ENCODE results near the gene KIRREL2.
A peak's percentile ranks its signal among the peaks of the same experiment; 100 is the strongest.
"Not testable (repeated sequence)": the region's sequence is repeated elsewhere in the genome, so short reads cannot be mapped to it uniquely, and the experiment has no call there.

KIRREL2 gene

DNA sequence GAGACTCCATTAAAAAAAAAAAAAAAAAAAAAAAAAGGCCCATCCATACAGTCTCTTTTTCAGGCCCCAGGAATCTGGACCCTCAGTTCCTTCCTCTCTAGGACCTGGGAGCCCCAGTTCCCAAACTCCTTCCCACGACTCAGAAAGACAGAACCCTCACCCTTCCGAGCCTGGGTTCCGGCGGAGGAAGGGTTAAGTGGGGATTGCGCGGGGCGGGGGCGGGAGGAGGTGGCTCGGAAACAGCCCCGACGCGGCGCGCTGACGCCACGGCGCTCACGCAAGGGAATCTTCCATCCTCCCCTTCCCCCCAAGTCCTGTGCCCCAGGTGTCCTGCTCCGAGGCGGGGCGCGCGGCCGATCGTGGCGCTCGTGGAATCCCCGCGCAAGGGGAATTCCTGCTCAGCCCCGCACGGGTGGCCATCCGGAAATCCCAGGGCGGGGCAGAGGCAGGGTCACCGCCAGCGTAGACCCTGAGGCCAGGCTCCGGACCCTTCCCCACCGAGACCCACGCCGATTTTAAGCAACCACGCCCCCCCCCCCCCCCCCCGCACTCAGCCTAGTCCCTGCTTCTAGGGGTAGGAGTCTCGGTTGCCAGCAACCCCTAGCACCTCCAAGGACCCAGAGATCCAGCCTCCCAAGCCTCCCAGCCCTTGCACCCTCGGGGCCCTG lies 43.0 kb downstream of the KIRREL2 start:
- peak; percentile 80 for DNase-seq

GRCh38 chr19:35901055-35901644 lies 44.4 kb downstream of the KIRREL2 start:
- DNase-seq: no peak

DNA sequence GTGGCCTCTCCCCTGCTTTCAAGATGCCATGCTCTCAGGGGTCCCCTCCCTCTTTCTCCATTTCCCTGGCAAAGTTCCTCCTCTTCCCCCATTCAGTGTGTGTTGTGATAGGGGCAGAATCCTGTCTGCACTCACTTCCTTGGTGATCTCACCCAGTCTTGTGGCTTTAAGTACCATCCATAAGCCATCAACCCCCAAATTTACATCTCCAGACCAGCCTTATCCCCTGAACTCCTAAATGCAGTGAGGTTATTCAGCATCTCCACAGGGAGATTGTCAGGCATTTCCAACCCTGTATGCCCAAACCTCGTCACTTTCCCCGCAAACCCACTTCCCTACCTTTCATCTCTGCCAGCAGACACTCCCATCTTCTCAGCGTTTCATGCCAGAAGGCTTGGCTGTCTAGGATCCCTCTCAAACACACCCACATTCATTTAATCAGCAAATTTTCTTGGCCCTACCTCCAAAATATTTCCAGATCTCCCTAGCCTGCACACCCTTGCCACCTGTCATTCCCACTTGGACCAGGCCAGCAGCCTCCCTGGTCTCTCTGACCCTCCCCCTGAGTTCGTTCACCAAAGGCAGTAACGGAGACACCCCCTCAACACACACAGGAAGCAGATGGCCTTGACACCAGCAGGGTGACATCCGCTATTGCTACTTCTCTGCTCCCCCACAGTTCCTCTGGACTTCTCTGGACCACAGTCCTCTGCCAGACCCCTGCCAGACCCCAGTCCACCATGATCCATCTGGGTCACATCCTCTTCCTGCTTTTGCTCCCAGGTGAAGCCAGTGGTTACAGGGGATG lies 45.3 kb downstream of the KIRREL2 start, which contains the start of gene HCST:
Gene HCST (plus strand): TSS at position 676 of the 808 bp plus-strand sequence. CDS start 65 bp downstream, at position 741.
- peak; percentile 26 for DNase-seq

DNA sequence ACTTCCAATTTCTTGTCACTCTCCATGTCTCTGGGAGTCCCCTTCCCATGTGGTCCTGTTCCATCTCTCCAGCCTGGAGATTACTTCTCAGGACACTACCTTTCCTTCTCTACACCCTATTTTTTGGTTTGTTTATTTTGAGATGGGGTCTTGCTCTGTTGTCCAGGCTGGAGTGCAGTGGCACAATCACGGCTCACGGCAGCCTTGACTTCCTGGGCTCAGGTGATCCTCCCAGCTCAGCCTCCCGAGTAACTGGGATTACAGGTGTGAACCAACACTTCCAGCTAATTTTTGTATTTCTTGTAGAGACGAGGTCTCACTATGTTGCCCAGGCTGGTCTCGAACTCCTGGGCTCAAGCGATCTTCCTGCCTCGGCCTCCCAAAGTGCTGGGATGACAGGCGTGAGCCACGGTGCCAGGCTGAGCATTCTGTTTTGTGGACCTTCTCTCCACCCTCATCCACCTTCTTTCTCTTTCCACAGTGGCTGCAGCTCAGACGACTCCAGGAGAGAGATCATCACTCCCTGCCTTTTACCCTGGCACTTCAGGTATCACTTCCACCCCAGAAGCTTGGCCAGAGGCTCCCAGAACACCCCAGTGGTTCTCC lies 46.3 kb downstream of the KIRREL2 start:
- DNase-seq: no peak

DNA sequence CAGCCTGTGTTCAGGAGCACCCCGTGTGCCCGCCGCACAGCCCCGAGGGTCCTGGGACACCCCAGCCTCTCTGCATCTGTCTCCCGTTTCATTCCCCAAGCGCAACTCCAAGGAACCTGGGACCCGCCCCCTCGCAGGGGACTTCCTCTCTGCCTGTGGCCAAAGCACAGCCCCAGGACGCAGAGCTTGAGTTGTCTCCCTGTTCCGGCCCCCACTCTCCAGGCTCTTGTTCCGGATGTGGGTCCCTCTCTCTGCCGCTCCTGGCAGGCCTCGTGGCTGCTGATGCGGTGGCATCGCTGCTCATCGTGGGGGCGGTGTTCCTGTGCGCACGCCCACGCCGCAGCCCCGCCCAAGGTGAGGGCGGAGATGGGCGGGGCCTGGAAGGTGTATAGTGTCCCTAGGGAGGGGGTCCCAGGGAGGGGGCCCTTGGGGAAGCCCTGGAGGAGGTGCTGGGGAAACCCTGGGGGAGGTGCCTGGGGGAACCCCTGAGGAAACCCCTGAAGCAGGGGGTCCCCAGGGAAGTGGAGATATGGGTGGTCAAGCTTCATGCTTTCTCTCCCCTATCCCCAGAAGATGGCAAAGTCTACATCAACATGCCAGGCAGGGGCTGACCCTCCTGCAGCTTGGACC lies 47.0 kb downstream of the KIRREL2 start:
- DNase-seq: peak; percentile 87

DNA sequence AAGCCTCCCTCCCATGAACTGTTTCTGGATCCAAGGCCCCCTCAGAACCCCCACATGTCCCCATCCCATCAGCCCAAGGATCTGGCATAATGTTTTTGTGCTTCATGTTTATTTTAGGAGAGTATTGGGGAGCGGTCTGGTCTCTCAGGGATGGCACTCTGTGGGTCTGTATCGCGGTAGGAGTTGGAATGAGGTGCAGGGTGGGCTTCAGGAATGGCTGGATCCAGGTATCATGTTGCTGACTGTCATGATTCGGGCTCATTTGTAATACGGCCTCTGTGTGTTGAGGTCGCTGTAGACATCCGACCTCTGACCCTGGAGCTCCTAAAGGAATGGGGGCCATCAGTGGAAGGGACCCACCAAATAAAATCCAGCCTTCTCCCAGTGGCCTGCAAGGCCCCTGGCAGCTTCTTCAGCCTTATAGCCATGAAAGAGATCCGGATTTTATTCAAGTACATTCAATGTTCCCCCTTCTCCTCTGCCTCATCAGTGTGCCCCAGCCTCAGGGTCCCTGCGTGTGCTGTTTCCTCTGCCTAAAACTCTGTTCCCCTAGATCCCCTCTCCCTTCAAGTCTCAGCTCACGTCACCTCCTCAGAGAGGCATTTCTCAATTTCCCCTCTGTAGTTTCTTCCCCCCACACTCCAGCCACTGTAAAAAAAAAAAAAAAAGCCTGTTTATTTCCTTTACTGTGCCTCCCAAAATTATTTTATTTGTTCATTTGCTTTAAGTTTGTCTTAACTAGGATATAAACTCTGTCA lies 47.8 kb downstream of the KIRREL2 start:
- no peak for DNase-seq

GRCh38 chr19:35905178-35905727 lies 48.5 kb downstream of the KIRREL2 start:
- DNase-seq: no peak

- no peak for DNase-seq
Measured at GRCh38 chr19:35907377-35907745, 50.6 kb downstream of the KIRREL2 start.

DNA sequence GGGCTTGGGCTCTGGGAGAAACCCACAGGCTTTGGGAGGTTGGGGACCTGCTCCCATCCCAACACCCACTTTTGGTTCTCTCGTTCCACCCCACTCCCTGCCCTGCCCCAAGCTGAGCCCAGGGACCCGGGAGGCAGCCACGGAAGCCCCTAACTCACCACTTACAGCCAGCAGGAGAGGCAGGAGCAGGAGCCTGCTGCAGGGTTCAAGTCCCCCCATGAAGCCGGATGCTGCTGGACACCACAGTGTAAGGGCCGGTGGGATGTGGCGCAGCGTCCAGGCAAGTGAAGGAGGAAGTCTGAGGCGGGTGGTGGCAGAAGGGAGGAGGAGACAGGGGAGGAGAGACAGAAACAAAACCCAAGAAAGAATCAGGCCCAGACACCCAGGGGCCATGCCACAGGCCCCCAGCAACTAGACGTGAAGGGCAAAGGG lies 51.3 kb downstream of the KIRREL2 start, which contains the start of gene TYROBP:
Gene TYROBP (minus strand): TSS at position 286 of the 432 bp plus-strand sequence. CDS start 67 bp downstream, at position 219.
- no peak for DNase-seq

DNA sequence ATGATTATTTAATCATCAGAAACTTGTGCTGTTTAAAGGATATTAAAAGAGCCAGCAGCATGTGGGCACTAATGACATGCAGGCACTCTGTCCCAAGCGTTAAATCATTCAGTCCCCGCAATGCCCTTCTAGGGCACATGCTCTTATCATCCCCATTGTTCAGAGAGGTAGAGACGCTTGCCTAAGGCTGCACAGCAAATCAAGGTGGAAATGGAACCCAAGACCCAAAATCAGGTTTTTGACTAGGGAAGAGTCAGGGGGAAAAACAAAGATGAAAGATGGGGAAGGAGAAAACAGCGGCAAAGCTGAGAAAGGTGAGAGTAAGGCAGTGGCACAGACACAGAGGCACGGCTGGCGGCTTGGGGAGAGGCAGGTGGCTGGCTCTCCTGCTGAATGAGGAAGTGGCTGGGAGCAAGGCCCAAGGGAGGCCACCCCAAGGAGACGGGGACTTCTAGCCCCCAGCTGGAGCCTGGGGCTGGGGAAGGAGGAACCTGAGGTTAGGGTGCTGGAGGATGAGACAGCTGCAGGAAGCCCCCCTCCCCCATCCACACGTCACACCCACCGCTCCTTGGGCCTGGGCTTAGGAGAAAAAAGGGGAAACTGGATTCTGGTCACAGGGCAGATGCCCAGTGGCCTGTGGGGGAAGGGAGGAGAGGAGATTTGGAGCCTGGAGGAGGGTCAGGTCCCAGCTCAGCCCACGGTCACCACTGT lies 52.4 kb downstream of the KIRREL2 start:
- DNase-seq: peak; percentile 55

- no peak for DNase-seq
Measured at GRCh38 chr19:35909684-35910035, 52.9 kb downstream of the KIRREL2 start.

DNA sequence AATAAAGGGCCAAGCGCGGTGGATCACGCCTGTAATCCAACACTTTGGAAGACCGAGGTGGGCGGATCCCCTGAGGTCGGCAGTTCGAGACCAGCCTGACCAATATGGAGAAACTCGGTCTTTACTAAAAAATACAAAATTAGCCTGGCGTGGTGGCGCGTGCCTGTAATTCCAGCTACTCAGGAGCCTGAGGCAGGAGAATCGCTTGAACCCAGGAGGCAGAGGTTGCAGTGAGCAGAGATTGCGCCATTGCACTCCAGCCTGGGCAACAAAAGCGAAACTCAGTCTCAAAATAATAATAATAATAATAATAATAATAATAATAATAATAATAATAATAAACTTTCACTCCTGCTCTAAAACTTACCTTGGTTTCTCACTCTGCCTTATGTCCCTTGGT lies 53.6 kb downstream of the KIRREL2 start:
- not testable (repeated sequence) for DNase-seq

GRCh38 chr19:35911173-35911572 lies 54.5 kb downstream of the KIRREL2 start:
- DNase-seq: no peak

- no peak for DNase-seq
Measured at GRCh38 chr19:35911790-35912189, 55.1 kb downstream of the KIRREL2 start.

- DNase-seq: no peak
Measured at GRCh38 chr19:35913589-35913988, 56.9 kb downstream of the KIRREL2 start.

- DNase-seq: no peak
Measured at GRCh38 chr19:35915443-35915842, 58.7 kb downstream of the KIRREL2 start.
